Raji (cell line): ENCODE results near the gene GPRC5B.

Source experiments
- POLR2A ChIP-seq: IDR thresholded peaks from 2 replicates; pipeline ENCODE4 v1.6.1; 2011; ENCODE audit warnings: low read depth, low read length, control low read depth; ENCODE audit not compliant: insufficient read depth

GPRC5B gene

DNA sequence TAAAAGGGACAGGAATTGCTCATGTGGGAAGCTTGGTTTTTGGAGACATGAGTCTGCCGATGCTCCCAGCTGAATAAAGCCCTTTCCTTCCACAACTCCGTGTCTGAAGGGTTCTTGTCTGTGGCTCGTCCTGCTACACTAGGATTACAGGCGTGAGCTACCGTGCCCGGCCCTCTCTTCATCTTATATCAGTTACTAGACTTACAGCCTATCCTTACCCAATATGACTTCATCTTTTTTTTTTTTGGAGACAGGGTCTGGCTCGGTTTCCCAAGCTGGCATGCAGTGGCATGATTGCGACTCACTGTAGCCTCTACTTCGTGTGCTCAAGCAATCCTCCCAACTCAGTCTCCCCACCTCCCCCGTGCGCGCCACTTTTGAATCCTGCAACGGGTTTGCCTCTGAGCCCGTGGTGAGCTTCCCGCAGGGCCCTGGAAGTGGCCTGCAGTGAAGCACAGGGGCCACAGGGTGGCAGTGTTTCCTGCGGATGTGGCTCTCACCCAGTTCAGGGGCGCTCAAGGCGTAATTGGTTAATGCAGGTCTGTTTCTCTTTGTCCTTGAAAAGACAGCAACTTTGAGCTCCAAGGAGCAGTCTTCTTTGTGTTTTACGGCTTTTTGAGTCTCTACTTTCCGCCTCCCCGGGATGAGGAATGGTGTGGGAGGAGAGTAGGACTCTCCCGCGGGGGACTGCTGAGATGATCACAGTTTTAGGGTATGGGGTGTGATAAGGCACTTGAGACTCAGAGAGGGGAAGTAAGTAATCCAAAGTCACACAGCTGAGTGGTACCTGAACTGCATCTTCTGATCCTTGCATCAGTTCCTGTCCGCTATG lies 22.7 kb upstream of the GPRC5B start:
- no peak for TF ChIP-seq POLR2A

DNA sequence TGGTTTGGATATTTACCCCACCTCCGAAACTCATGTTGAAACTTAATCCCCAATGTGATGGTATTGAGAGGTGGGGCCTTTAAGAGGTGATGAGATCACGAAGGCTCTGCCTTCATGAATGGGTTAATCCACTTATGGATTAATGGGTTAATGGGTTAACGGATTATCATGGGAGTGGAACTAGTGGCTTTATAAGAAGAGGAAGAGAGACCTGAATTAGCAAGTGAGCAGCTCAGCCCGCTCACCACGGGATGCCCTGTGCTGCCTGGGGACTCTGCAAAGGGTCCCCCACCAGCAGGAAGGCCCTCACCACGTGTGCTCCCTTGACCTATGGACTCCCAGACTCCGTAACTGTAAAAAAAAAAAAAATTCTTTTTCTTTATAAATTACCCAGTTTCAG lies 16.5 kb upstream of the GPRC5B start:
- TF ChIP-seq POLR2A: no peak

DNA sequence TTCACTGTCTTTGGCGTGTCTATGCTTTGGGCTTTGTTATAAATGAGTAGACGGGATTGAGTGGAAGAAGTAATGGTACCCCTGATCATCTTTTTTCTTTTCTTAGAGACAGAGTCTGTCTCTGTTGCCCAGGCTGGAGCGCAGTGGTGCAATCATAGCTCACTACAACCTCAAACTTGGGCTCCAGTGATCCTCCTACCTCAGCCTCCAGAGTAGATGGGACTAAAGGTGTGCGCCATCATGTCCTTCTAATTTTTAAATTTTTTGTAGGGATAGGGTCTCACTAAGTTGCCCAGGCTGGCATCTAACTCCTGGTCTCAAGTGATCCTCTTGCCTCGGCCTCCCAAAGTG lies 14.9 kb upstream of the GPRC5B start:
- TF ChIP-seq POLR2A: no peak

DNA sequence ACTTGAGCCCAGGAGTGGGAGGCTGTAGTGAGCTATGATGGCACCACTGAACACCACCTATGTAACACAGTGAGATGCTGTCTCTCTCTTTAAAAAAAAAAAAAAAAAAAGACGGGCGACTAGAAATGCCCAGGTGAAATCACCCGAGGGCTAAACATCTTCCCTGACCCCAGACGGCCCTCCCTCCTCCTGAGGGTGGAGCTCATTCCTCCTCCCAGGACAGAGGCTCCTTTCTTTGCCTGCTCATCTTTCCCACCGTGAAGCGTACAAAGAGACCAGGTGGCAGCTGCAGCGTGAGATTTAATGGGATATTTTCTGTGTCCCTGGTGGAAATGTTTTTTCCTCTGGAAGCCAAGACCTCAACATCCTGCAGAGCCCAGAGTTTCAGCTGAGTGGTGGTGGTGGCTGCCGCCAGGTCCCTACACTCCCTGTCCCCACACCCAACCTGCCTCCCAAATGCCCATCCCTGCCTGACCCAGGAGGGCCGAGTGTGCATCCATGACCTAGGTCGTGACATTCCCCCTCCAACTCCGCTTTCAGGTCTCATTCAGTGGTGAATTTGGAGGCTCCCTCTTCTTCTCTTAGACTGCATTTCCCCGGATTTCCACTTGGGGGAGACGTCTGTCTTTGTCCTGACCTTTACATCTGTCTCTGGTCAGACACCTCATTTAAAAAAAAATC lies 14.4 kb upstream of the GPRC5B start:
- TF ChIP-seq POLR2A: no peak

DNA sequence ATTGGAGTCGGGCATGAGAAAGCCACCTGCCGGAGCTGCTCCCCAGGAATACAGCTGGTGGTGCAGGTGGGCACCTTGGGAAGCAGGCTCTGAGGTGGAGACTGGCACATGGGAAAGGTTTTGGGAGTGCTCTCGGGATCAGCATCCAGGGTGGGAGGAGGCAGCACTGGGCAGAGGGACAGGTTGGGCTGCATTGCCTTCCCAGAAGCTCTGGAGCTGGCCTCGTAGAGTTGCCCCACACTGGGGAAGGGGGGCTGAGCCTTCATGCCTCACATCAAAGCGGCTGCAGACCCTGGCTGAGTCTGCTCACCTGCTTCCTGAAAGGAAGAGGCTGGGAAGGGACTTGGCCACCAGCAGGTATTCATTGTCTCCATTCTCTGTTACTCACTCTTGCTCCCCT lies 13.5 kb upstream of the GPRC5B start:
- TF ChIP-seq POLR2A: no peak

DNA sequence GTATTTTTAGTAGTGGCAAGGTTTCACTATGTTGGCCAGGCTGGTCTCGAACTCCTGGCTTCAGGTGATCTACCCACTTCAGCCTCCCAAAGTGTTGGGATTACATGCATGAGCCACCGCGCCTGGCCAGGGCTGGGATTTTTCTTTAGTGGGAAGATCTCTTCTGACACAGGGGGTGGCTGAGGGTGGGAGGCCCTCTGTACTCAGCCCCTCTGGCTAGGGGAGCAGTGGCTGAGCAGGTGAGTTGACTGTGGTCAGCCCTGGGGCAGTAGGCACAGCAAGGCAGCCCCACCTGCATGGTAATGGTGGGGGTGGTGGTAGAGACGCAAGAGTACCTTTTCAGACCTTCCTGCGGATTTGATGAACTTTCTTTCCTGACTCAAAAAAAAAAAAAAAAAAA lies 12.3 kb upstream of the GPRC5B start:
- no peak for TF ChIP-seq POLR2A

DNA sequence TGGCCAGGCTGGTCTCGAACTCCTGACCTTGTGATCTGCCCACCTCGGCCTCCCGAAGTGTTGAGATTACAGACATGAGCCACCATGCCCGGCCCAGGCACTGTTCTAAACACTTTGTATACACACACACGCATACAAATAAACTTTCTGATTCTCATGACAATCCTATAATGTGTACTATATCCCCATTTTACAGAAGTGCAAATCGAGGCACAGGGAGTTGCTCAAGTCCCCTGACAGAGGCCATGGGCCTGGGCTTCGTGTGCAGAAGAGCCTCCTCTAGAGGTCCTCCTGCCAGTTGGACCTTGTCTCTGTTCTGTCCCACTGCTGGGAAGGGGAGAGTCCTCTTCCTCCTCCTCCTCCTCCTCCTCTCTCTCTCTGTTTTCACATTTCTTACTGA lies 9.9 kb upstream of the GPRC5B start:
- TF ChIP-seq POLR2A: no peak

DNA sequence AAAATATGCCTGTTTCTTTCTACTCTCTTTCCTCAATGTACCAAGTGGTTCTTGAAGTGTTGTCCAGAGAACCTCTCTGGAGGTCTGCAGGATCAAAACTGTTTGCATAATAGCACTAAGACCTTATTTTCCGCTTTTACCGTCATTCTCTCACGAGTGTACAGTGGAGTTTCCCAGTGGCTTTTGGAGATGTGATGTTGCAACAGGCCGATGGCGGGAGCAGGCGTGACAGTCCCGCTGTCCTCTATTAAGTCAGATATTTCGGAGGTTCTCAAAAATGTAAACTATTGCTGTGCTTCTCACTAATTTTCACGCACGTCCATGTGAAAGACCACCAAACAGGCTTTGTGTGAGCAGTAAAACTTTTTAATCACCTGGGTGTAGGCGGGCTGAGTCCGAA lies 8.3 kb upstream of the GPRC5B start:
- no peak for TF ChIP-seq POLR2A

DNA sequence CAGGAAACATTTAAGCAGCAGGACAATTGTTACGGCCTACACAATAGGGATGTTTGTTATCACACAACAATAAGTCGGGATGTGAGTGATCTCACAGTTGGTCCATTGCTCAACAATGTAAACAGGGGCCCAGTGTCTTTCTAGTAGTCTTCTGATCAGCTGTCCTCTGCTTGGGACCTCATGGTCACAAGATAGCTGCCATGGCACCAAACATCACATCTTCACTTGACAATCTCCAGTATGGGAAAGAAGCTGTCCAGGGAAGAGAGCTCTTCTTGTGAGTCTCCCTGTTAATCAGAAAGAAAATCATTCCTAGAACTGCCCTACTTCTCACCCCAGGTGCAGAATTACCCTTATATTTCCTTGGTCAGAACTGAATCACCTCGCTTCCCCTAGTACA lies 6.3 kb upstream of the GPRC5B start:
- no peak for TF ChIP-seq POLR2A

DNA sequence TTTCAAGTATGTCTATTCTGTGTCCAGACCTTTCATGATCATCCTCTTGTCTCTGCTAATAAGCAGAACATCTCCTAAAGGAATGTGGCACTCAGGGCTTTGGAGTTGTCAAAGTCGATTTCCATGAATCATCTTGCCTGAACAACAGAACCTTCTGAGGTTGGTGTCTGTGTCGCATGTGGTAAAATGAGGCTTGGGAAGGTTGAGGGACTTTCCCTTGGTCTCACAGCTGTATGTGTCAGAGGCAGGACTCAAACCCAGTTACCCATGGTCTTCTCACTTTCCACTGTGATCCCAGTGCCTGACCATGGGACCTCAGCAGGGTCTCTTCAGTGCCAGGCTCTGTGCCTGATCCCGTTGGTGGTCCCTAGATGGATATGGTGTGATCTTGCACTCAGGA lies 4.2 kb upstream of the GPRC5B start:
- TF ChIP-seq POLR2A: no peak

DNA sequence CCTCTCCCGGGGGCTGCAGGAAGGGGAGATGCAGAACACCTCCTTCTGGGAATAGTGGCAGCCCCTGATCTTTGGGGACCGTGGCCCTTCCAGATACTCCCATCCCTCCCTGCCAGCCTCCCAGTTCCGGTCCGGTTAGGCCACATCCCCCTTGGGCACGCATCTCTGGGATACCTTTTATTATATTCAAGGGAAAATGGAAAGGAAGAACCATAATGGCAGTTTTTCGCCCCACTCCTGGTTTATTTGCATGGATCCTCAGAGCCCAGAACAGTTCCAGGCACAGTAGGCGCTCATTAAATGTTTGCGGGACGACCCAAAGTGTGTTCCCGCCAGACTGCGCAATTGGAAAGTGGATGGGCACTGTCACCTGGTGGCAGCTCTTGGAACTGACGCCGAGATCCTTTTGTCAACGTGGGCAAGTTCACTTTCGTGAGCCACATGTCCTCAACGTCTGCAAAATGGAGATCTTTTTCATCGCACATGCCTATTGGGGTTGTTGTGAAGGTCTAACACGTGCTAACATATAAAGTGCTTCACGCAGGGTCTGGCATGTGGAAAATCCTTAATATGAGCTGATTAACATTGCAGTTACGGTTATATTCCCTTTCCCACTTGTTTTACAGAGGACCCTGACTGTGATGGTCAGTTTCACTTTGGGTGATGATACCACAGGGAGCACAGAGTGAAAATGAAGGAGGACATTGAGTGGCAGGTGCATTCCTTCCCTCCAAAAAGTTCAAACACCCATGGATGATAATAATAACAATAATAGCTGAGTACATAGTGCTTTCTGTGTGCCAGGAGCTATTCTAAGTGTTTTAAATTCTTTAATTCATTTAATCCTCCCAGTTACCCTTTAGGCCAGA lies 1.7 kb upstream of the GPRC5B start:
- TF ChIP-seq POLR2A: no peak

DNA sequence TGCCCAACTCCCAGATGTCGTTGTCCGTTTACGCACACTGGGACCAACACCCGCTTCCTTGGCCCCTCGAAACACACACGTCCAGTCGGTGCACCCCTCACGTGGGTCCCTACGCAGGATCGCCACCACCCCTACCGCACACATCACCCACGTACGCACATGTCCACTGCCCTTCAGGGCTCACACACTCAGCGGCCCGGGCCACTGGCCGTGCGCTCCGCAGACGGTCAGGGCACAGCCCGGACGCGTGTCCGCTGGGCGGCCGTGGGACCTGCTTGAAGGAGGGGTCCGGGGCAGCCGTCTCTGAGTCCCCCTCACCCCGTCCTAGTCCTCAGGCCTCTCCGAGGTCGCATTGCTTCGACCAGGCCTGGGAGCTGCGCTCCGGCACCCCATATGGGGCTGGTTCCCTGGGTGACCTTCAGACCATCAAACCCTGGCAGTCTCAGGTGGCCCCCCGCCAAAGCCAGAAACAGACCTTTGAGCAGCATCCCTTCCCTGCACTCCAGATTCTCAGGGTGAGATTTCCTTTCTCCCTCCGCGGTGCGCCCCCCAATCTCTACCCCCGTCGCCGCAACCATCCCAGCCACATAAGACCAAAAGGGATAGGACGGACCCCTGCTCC lies 914 bp upstream of the GPRC5B start:
- TF ChIP-seq POLR2A: no peak

DNA sequence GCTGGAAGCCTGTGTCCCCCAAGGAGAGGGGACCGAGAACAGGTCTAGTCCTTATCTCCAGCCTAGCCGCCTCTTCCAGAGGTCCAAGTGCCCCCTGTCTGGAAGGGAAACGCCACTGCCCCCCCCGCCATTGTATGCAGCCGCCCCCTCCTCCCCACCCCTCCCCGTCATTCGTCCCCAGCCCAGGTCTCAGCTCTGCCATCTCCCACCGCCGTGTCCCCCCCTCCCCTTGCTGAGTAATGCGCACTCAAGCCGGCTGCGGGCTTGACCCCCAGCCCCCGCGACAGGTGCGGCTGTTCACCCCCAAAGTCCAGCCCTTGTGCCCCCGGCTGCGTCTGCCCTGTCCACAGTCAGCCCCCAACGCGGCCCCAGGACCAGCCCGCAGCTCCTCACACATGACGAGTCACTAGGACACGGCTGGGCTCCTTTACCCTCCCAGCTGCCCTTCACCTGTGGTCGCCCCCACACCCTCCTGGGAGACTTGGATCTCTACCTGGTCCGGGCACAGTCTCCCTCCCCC lies 622 bp downstream of the GPRC5B start:
- TF ChIP-seq POLR2A: no peak

DNA sequence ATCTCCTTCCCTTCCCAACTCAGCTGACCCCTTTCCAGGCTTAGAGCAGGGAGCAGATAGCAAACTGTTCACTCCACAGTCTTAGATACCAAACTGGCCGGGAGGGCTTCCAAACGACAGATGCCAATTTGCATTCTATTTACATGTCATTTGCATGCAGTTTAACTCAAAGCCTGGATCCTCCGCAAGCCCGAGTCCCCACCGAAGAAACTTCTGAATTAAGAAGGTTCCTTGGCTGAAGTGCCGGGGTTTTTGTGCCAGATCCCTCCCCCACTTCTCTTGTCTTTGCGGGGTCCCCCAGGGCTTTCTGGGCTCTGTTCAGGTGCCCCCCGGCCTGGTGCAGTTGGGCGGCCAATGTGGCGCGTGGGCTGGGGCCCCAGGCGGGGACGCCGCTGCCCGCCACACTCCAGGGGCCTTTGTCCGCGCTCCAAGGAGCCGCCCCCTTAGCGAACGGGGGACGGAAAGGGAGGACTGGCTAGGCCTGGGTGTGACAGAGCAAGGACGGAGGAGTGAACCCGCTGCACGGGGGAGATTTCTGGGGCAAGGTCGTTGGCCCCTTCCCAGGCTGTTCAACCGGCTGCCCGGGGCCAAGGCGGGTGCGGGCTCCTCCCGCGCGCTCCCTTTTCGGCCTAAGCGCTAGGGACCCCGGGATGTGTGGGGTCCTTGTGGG lies 1.2 kb downstream of the GPRC5B start:
- no peak for TF ChIP-seq POLR2A

DNA sequence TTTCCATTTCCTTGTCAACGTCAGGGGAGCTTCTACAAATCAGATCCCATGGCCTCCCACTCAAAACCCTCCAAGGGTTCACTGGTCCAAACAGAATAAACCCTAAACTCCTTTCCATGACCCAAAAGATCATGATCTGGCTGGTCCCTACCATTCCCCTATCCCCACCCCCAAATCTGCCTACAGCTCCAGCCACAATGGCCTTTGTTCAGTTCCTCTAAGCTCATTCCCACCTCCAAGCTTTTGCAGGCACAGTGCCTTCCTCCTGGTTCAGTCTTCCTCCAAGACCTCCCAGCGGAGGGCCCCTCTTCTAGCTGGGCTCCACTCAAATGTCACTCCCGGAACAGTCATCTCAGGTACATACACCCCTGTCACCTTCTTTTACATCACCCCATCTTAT lies 2.0 kb downstream of the GPRC5B start:
- TF ChIP-seq POLR2A: no peak
